GM18873 (cell line): ENCODE results near the gene TSC22D4.
"Not testable (repeated sequence)": the region's sequence is repeated elsewhere in the genome, so short reads cannot be mapped to it uniquely, and the experiment has no call there.

Experiments
- ATAC-seq: cut with Tn5 transposase; IDR thresholded peaks from one replicate; pipeline ENCODE4 v1.9.1; 2021; ENCODE audit warnings: mild to moderate bottlenecking, moderate library complexity, moderate number of reproducible peaks; ENCODE audit not compliant: unreplicated experiment, low FRiP score

The TSC22D4 gene

GRCh38 chr7:100478958-100479660, at the start of gene TSC22D4:
Gene TSC22D4 (minus strand): TSS chr7:100479214. CDS start chr7:100478038, 1,176 bp downstream.
- ATAC-seq = peak; percentile 38

- not testable (repeated sequence) for ATAC-seq
Observed at GRCh38 chr7:100528108-100528866, 49.3 kb upstream of the TSC22D4 start.

- ATAC-seq = not testable (repeated sequence)
Observed at GRCh38 chr7:100523192-100523591, 44.2 kb upstream of the TSC22D4 start.

- not testable (repeated sequence) for ATAC-seq
Observed at GRCh38 chr7:100521909-100522593, 43.0 kb upstream of the TSC22D4 start.

DNA sequence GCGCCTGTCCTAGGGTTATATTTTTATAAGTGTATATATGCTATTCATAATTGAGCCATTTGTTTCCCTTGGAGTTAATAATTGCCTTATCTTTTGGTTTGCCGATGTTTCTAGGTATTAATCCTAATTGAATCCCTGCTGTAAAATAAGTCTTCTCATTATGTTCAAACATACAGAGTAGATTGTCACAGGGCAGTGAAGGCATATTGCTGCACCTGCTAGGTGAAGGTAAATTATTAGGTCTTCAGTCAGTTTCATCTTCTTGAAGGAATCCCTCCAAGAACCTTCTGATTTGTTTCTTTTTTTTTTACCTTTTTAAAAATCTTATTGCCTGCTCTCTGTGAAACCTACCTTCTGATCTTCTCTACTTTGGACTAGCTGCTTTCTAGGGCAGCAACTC, 42.1 kb upstream of the TSC22D4 start:
- ATAC-seq = no peak

DNA sequence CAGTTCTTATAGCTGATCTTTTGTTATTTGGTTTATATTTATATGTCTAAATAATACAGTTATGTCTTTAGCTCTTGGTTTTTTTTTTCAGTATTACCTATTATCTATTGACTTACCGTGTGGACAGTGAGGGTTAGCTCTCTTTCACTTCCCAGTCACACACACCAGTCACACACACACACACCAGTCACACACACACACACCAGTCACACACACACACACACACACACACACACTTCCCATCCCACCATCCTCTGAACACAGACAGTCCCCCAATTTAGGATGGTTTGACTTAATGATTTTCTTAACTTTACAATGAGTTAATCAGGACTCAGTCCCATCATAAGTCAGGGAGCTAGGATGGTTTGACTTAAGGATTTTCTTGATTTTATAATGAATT, 41.1 kb upstream of the TSC22D4 start:
- ATAC-seq = no peak

DNA sequence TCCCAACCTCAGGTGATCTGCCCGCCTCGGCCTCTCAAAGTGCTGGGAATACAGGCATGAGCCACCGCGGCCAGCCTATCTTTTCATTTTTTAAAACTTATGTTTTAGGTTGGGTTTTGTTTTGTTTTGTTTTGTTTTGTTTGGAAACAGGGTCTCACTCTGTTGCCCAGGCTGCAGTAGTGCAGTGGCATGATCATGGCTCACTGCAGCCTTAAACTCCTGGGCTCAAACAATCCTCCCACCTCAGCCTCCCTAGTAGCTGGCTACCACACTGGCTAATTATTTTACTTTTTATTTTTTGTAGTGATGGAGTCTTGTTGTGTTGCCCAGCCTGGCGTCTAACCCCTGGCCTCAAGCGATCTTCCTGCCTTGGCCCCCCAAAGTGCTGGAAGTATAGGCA, 40.6 kb upstream of the TSC22D4 start:
- no peak for ATAC-seq

GRCh38 chr7:100517305-100517704, 38.3 kb upstream of the TSC22D4 start:
- ATAC-seq = no peak

GRCh38 chr7:100516135-100516812, 37.3 kb upstream of the TSC22D4 start:
- ATAC-seq = no peak

- ATAC-seq = no peak
Observed at GRCh38 chr7:100515072-100515532, 36.1 kb upstream of the TSC22D4 start.

DNA sequence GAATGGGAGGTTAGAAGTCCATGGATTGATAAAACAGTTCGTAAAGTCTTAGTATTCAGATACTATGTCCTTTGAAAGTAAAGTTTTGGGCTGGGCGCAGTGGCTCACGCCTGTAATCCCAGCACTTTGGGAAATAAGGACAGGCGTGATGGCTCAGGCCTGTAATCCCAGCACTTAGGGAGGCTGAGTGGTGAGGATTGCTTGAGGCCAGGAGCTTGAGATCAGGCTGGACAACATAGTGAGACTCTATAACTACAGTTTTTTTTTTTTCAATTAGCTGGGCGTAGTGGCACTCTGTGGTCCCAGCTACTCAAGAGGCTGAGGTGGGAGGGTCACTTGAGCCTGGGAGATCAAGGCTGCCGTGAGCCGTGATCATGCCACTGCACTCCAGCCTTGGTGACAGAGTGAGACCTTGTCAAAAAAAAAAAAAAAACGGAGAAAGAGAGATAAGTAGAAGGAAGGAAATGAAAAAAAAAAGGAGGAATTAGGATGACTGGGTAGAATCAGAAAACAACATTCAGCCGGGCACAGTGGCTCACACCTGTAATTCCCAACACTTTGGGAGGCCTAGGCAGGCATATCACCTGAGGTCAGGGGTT, 34.3 kb upstream of the TSC22D4 start:
- ATAC-seq = no peak

DNA sequence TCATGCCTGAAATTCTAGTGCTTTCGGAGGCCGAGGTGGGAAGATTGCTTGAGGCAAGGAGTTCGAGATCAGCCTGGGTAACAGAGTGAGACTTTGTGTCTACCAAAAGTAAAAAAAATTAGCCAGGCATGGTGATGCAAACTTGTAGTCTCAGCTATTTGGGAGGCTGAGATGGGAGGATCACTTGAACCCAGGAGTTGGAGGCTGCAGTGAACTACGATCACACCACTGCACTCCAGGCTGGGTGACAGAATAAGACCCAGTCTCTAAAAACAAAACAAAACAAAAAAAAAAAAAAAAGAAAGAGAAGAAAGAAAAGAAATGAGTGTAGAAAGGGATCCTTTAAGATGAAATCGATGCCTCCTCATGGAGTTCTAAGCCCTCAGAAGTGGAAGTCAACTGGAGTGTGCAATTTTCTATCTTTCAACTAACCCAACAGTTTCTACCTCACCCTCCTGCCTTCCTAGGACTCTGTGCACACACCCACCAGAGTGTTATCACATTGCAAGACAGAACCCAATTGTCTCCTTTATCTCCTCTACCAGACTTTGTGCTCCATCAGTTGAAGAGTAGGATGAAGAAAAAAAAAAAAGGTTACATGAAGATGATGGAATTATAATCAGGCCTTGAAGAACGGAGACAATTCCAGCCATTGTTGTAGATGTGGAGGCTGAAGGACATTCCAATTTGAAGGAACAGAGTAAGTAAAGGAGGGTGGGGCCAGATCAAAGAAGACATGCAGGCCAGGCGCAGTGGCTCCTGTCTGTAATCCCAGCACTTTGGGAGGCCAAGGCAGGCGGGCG, 31.6 kb upstream of the TSC22D4 start:
- ATAC-seq = no peak

DNA sequence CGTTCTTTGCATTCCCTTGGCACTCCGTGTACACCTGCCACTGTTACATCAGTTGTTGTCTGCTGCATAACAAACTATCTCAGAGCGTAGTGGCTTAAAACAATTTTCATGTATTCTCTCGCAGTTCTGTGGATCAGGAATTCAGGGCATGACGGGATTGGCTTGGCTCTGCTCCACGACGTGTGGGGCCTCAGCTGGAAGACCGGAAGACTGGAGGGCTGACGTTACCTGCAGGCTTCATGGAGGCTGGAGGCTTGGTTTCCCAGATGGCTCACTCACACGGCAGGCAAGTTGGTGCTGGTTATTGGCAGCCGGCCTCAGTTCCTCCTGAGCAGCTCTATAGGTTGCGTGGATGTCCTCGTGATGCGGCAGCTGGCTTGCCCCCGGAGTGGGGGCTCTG, 30.2 kb upstream of the TSC22D4 start:
- no peak for ATAC-seq

- no peak for ATAC-seq
Observed at GRCh38 chr7:100506356-100506923, 27.4 kb upstream of the TSC22D4 start.

DNA sequence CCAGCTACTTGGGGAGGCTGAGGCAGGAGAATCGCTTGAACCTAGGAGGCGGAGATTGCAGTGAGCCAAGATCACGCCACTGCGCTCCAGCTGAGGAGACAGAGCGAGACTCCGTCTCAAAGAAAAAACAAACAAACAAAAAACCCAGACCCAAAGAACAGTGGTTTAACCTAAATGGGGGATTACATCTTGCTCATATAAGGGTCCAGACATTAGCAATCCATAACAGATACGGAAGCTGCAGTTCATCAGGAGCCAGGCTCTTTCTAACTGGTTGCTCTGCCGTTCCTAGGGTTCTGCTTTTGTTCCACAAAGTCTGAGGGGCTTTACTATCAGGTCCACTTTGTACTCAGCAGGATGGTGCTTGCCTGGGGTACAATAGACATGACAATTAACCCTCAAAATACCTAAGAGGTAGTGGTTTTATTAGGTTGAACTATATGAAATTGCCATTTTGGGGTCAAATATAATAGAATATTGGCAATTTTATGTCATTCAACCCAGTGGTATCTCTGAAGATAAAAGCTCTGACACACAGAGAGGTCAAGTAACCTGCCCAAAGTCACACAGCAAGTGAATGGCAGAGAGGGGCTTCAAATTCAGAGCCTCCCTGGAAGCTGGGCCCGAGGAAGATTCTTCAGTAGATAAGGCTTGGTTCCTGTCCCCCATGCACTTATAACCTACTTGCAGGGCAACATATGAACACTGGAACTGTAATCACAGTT, 26.0 kb upstream of the TSC22D4 start:
- no peak for ATAC-seq

GRCh38 chr7:100504031-100504430, 25.0 kb upstream of the TSC22D4 start:
- not testable (repeated sequence) for ATAC-seq

GRCh38 chr7:100500743-100501142, 21.7 kb upstream of the TSC22D4 start:
- ATAC-seq = not testable (repeated sequence)

GRCh38 chr7:100496509-100496908, 17.5 kb upstream of the TSC22D4 start:
- no peak for ATAC-seq
